IPS-15b (cell line): Measurements from ENCODE around the gene PRICKLE1.
"Not testable (repeated sequence)": the region's sequence is repeated elsewhere in the genome, so short reads cannot be mapped to it uniquely, and the experiment has no call there.

Source experiments
- H3K27me3 ChIP-seq: one replicate; pipeline ENCODE4 v1.6.1; 2013; ENCODE audit warnings: low read length; ENCODE audit not compliant: control insufficient read depth, insufficient read depth
- H3K36me3 ChIP-seq: one replicate; pipeline ENCODE4 v1.6.1; 2013; ENCODE audit warnings: low read length; ENCODE audit not compliant: control insufficient read depth, insufficient read depth
- H3K4me1 ChIP-seq: one replicate; pipeline ENCODE4 v1.6.1; 2013; ENCODE audit warnings: mild to moderate bottlenecking, low read length; ENCODE audit not compliant: control insufficient read depth, insufficient read depth
- H3K4me3 ChIP-seq: one replicate; pipeline ENCODE4 v1.5.1; 2013; ENCODE audit warnings: low read depth, low read length
- H3K9ac ChIP-seq: one replicate; pipeline ENCODE4 v1.6.1; 2013; ENCODE audit warnings: low read depth, mild to moderate bottlenecking, low read length
- H3K9me3 ChIP-seq: one replicate; pipeline ENCODE4 v1.6.1; 2013; ENCODE audit warnings: mild to moderate bottlenecking, low read length; ENCODE audit not compliant: control insufficient read depth, insufficient read depth

Gene PRICKLE1

GRCh38 chr12:42546709-42547108, 42.8 kb downstream of the PRICKLE1 start:
- Histone ChIP-seq H3K9me3 (no peaks in the 10 kb centered on the region), H3K4me3 (no peak overlapping the region), H3K9ac (no peak overlapping the region), H3K27me3 (peaks cover 45% of the 10 kb centered on the region), H3K36me3 (no peaks in the 10 kb centered on the region), H3K4me1 (no peaks in the 10 kb centered on the region)

DNA sequence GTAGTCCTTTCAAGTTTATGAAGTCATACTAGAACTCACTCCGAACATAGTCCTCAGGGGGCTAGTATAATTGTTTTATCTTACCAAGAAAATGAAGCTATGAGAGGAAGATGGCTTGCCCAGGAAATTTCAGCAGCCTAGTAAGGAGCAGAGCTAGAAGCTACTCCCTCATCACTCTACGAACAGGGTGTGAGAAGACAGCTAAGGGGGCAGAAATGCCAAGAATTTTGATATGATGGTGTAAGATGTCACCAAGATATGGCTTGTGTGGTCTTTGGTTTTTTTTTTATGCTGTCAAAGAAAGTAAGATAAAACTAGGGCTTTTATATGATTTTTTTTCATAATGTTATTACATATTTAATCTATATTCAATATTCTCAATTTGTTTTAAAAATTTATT, 47.6 kb downstream of the PRICKLE1 start:
- Histone ChIP-seq H3K4me1 (no peaks in the 10 kb centered on the region), H3K27me3 (peaks cover 2% of the 10 kb centered on the region), H3K4me3 (no peak overlapping the region), H3K36me3 (no peaks in the 10 kb centered on the region), H3K9ac (no peak overlapping the region), H3K9me3 (no peaks in the 10 kb centered on the region)

DNA sequence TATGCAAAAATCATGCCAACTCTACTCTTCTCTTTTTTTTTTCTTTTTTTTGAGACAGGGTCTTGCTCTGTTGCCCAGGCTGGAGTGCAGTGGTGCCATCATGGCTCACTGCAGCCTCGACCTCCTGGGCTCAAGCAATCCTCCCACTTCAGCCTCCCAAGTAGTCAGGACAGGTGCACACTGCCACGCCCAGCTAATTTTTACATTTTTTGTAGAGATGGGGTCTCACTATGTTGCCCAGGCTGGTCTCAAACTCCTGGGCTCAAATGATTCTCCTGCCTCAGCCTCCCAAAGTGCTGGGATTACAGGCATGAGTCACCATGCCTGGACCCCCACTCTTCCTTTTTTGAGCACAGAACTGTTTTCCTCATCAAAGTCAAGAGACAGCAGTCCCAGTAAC, 48.2 kb downstream of the PRICKLE1 start:
- H3K27me3 ChIP-seq, H3K4me3 ChIP-seq, H3K9ac ChIP-seq, H3K4me1 ChIP-seq, H3K9me3 ChIP-seq, H3K36me3 ChIP-seq: not testable (repeated sequence)

DNA sequence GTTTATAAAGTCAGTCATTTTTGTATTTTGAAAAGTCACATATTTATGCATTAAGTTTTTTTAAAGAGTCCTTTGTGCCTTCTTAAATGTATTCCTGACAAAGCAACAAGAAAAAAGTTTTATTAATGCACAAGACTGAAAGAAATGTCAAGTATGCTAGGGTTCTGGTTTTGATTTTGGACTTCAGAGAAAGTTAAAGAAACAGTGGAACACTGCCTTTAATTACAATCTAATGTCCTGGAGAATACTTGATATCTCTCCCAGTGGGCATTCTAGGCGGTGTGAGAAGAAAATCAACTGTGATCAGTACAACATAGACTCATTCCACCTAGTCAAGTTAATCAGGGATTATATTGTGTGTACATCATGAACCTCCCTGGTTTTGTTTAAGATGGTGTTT, 49.9 kb downstream of the PRICKLE1 start:
- no peaks in the 10 kb centered on the region for H3K4me1 ChIP-seq
- no peaks in the 10 kb centered on the region for H3K9me3 ChIP-seq
- H3K4me3 ChIP-seq = no peak overlapping the region
- H3K36me3 ChIP-seq = no peaks in the 10 kb centered on the region
- H3K27me3 ChIP-seq = peaks cover 2% of the 10 kb centered on the region
- H3K9ac ChIP-seq = no peak overlapping the region

- H3K4me3 ChIP-seq = no peak overlapping the region
- H3K36me3 ChIP-seq = no peaks in the 10 kb centered on the region
- H3K27me3 ChIP-seq = peaks cover 2% of the 10 kb centered on the region
- no peaks in the 10 kb centered on the region for H3K9me3 ChIP-seq
- no peak overlapping the region for H3K9ac ChIP-seq
- no peaks in the 10 kb centered on the region for H3K4me1 ChIP-seq
Measured at GRCh38 chr12:42538203-42538602, 51.3 kb downstream of the PRICKLE1 start.

- Histone ChIP-seq H3K4me3 (no peak overlapping the region), H3K27me3 (no peaks in the 10 kb centered on the region), H3K9me3 (no peaks in the 10 kb centered on the region), H3K36me3 (no peaks in the 10 kb centered on the region), H3K9ac (no peak overlapping the region), H3K4me1 (no peaks in the 10 kb centered on the region)
Measured at GRCh38 chr12:42534184-42534838, 55.2 kb downstream of the PRICKLE1 start.

GRCh38 chr12:42530284-42530683, 59.3 kb downstream of the PRICKLE1 start:
- Histone ChIP-seq H3K4me3 (no peak overlapping the region), H3K27me3 (no peaks in the 10 kb centered on the region), H3K4me1 (peaks cover 9% of the 10 kb centered on the region), H3K36me3 (no peaks in the 10 kb centered on the region), H3K9ac (no peak overlapping the region), H3K9me3 (no peaks in the 10 kb centered on the region)

- no peak overlapping the region for H3K4me3 ChIP-seq
- H3K36me3 ChIP-seq = no peaks in the 10 kb centered on the region
- no peak overlapping the region for H3K9ac ChIP-seq
- H3K4me1 ChIP-seq = peaks cover 9% of the 10 kb centered on the region
- H3K27me3 ChIP-seq = no peaks in the 10 kb centered on the region
- H3K9me3 ChIP-seq = no peaks in the 10 kb centered on the region
Measured at GRCh38 chr12:42525444-42525843, 64.1 kb downstream of the PRICKLE1 start.

DNA sequence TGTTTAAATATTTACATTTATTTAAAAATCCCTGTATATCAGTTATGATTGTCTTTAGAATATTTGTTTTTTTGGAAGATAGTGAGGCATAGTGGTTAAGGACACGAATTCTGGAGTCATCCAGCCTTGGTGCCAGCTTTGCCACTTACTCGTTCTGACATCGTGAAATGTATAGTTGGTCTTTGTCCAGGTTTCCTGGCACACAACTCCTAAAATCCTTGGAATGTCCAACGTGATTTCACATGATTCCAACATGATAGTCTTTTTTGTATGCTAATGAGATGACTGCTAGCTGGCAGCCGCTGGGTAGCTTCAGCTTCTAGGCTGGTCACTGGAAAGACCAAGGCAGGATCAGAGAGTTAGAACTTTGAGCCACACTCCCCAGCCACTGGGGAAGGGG, 64.8 kb downstream of the PRICKLE1 start:
- H3K27me3 ChIP-seq = no peaks in the 10 kb centered on the region
- H3K4me3 ChIP-seq = no peak overlapping the region
- peaks cover 9% of the 10 kb centered on the region for H3K4me1 ChIP-seq
- H3K9me3 ChIP-seq = no peaks in the 10 kb centered on the region
- no peak overlapping the region for H3K9ac ChIP-seq
- H3K36me3 ChIP-seq = no peaks in the 10 kb centered on the region

GRCh38 chr12:42516573-42516972, 73.0 kb downstream of the PRICKLE1 start:
- H3K9me3 ChIP-seq = no peaks in the 10 kb centered on the region
- H3K36me3 ChIP-seq = no peaks in the 10 kb centered on the region
- no peaks in the 10 kb centered on the region for H3K4me1 ChIP-seq
- H3K9ac ChIP-seq = no peak overlapping the region
- no peak overlapping the region for H3K4me3 ChIP-seq
- no peaks in the 10 kb centered on the region for H3K27me3 ChIP-seq

DNA sequence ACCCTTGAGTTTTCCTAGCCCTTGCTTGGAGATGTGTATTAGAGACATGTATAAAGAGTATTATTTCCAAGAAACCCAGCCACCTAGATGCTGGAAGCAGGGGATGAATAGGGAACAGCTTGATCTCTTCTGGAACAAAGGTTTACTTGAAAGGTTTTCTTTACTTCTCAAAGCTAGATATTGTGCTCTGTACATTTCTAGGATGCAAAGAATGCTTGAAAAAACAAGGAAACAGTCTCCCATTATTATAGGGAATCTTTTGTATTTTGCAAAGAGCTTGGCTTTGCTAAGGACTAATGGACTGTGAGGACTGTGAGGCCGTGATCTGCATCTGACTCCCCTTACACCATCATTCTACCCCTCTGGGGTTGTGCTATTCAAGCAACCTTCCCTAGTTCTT, 77.9 kb downstream of the PRICKLE1 start:
- no peaks in the 10 kb centered on the region for H3K9me3 ChIP-seq
- H3K36me3 ChIP-seq = no peaks in the 10 kb centered on the region
- H3K4me1 ChIP-seq = peaks cover 4% of the 10 kb centered on the region
- H3K9ac ChIP-seq = no peak overlapping the region
- H3K4me3 ChIP-seq = no peak overlapping the region
- no peaks in the 10 kb centered on the region for H3K27me3 ChIP-seq

DNA sequence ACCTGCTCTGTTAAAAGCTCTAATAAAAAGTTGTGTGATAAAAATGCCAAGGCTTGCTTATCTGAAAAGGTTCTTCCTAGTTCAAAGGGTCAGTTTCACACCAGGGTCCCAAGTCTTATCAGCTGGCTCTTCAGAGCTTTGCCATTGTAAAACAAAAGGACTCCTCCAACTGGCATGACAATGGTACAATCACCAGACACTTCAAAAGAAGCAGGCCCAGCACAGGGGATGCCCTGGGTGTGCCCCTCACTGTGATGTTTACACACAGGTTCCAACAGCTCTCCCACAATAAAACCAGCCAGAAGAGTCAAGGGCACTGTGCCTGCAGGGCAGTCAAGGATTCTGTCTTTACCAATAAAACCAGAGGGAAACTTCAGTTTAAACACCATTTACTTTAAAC, 78.7 kb downstream of the PRICKLE1 start:
- no peaks in the 10 kb centered on the region for H3K27me3 ChIP-seq
- H3K36me3 ChIP-seq = no peaks in the 10 kb centered on the region
- H3K4me1 ChIP-seq = peaks cover 4% of the 10 kb centered on the region
- H3K9me3 ChIP-seq = no peaks in the 10 kb centered on the region
- no peak overlapping the region for H3K9ac ChIP-seq
- H3K4me3 ChIP-seq = no peak overlapping the region
